ENCODE results near the gene DGUOK. TPM values are rescaled to one million over a fixed set of nuclear protein-coding genes. Genes with fewer than 3 reads are reported as not detected.
A peak's percentile ranks its signal among the peaks of the same experiment; 100 is the strongest.

The DGUOK gene
- total and polyA plus RNA-seq, 2 experiments from 2014 or later: 68.4 to 287 TPM

GRCh38 chr2:73985308-73986084 lies 58.8 kb downstream of the DGUOK start:
- peaks cover 47% of the 10 kb centered on the region for H3K79me2 ChIP-seq (replicated peaks; ENCODE audit: insufficient read depth)
- ATAC-seq: no peak
- H2AFZ ChIP-seq: peak overlapping the region; percentile 72; the same call in 1 of the 2 replicates

DNA sequence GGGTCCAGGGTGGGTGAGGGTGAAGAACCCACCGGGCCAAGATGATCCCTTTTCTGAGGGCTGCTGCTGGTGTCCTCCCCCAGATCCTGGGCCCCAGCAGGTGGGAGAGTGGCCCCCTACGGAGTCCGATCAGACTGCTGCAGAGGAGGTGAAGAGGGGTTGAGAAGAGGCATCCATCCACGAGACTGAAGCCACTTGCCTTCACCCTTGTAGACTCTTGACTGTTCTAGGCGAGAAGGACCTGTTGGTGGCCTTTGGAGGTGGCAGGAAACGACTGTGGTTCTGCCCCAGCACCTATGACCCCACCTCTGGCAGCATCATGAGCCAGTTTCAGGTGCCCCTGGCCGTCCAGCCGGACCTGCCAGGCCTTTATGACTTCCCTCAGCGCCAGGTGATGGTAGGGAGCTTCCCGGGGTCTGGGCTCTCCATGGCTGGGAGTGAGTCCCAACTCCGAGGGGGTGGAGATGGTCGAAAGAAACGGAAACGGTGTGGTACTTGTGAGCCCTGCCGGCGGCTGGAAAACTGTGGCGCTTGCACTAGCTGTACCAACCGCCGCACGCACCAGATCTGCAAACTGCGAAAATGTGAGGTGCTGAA lies 59.5 kb downstream of the DGUOK start:
- Histone ChIP-seq H3K27ac (ENCODE audit: low read depth) (no peak overlapping the region), H4K20me1 (replicated peaks; ENCODE audit: insufficient read depth) (peaks cover 32% of the 10 kb centered on the region), H3K4me2 (peak overlapping the region; percentile 93), H3F3A (replicated peaks; ENCODE audit: low read depth) (peaks cover 28% of the 10 kb centered on the region), H3K9me2 (ENCODE audit: insufficient read depth) (no peaks in the 10 kb centered on the region), H3K36me3 (ENCODE audit: insufficient read depth) (peaks cover 5% of the 10 kb centered on the region; the same call in 1 of the 2 replicates), H3K4me1 (ENCODE audit: insufficient read depth) (peaks cover 51% of the 10 kb centered on the region), H2AFZ (no peak overlapping the region), H3K79me2 (replicated peaks; ENCODE audit: insufficient read depth) (peaks cover 54% of the 10 kb centered on the region), H3K27me3 (ENCODE audit: insufficient read depth) (peaks cover 37% of the 10 kb centered on the region), H3K4me3 (peak overlapping the region; percentile 75)
- H3K9me3 Mint-ChIP-seq: no peaks in the 10 kb centered on the region
- peaks cover 47% of the 10 kb centered on the region for H3K27me3 Mint-ChIP-seq (ENCODE audit: insufficient read depth, low read depth, poor library complexity)
- TF ChIP-seq POLR2AphosphoS5 (IDR thresholded peaks at IDR 0.05; ENCODE audit: low read depth): no peak
- no peak for TF ChIP-seq ZNF331 (CRISPR knock-in tag; IDR thresholded peaks at IDR 0.05; ENCODE audit: low read depth)
- TF ChIP-seq ZNF462 (CRISPR knock-in tag; IDR thresholded peaks at IDR 0.05): no peak
- no peak for DNase-seq (ENCODE audit: low spot score)
- H3K4me1 Mint-ChIP-seq: peaks cover 60% of the 10 kb centered on the region
- peak overlapping the region; percentile 90; the same call in 1 of the 2 replicates for H3K27ac Mint-ChIP-seq
- peak overlapping the region; percentile 81 for H3K4me3 Mint-ChIP-seq
- H3K36me3 Mint-ChIP-seq (ENCODE audit: low read depth): peaks cover 36% of the 10 kb centered on the region
- no peak for ATAC-seq

More at GRCh38 chr2:73985308-73986084, 58.8 kb downstream of the DGUOK start:
- Histone ChIP-seq H3K4me2 (peak overlapping the region; percentile 93), H3K4me1 (ENCODE audit: insufficient read depth) (peaks cover 56% of the 10 kb centered on the region), H3K36me3 (ENCODE audit: insufficient read depth) (peaks cover 5% of the 10 kb centered on the region; the same call in 1 of the 2 replicates), H3F3A (replicated peaks; ENCODE audit: low read depth) (peaks cover 28% of the 10 kb centered on the region), H3K4me3 (peak overlapping the region; percentile 75), H3K27ac (ENCODE audit: low read depth) (0 out of 2 replicates have a peak overlapping the region, but pooled peaks have one; percentile 26), H3K27me3 (ENCODE audit: insufficient read depth) (peaks cover 44% of the 10 kb centered on the region), H3K9me2 (ENCODE audit: insufficient read depth) (no peaks in the 10 kb centered on the region), H4K20me1 (replicated peaks; ENCODE audit: insufficient read depth) (peaks cover 25% of the 10 kb centered on the region)
- no peaks in the 10 kb centered on the region for H3K9me3 Mint-ChIP-seq
- peak; percentile 54 for DNase-seq (ENCODE audit: low spot score)
- TF ChIP-seq EZH2phosphoT487 (IDR thresholded peaks at IDR 0.05; ENCODE audit: unreplicated experiment): no peak
- peaks cover 32% of the 10 kb centered on the region for H3K36me3 Mint-ChIP-seq (ENCODE audit: low read depth)
- H3K4me1 Mint-ChIP-seq: peaks cover 63% of the 10 kb centered on the region
- H3K27ac Mint-ChIP-seq: peak overlapping the region; percentile 90
- H3K27me3 Mint-ChIP-seq (ENCODE audit: insufficient read depth, low read depth, poor library complexity): peaks cover 52% of the 10 kb centered on the region
- peak overlapping the region; percentile 81 for H3K4me3 Mint-ChIP-seq

Measured in GM23338 (cell line).